Measurements from ENCODE around the gene FBXL12.

DNA sequence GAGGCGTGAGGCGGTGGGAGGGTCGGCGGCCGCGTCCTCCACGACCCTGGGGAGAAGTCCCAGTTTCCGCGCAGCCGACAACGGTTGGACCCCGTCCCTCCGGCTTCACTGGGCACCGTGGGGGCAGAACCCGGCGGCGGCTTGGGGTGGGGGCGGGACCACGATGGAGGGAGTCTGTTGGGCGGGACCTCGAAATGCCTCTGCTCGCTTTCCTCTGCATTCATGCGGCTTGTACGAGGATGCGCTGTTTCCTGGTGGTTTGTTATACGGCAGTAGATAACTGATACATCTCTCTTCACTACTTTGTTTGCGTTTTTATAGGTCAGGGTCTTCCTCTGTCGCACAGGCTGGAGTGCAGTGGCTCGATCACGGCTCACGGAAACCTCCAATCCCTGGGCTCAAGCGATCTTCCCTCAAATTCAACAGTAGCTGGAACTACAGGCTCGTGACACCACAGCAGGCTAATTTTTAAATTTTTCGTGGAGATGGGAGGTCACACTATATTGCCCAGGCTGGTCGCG is 25.7 kb downstream of the FBXL12 start:
- TF ChIP-seq, protein P1, sequence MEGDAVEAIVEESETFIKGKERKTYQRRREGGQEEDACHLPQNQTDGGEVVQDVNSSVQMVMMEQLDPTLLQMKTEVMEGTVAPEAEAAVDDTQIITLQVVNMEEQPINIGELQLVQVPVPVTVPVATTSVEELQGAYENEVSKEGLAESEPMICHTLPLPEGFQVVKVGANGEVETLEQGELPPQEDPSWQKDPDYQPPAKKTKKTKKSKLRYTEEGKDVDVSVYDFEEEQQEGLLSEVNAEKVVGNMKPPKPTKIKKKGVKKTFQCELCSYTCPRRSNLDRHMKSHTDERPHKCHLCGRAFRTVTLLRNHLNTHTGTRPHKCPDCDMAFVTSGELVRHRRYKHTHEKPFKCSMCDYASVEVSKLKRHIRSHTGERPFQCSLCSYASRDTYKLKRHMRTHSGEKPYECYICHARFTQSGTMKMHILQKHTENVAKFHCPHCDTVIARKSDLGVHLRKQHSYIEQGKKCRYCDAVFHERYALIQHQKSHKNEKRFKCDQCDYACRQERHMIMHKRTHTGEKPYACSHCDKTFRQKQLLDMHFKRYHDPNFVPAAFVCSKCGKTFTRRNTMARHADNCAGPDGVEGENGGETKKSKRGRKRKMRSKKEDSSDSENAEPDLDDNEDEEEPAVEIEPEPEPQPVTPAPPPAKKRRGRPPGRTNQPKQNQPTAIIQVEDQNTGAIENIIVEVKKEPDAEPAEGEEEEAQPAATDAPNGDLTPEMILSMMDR (conservative IDR thresholded peaks at IDR 0.05; ENCODE audit: low read depth in 2 of 2) = no peak
- TF ChIP-seq EZH2phosphoT487 (IDR thresholded peaks at IDR 0.05; ENCODE audit: unreplicated experiment) = no peak

Measured in GM23338 (cell line).